Cardiac muscle cell (in vitro differentiated cells and primary cell): Measurements from ENCODE around the gene GATAD2B. TPM values are rescaled to one million over a fixed set of nuclear protein-coding genes. Genes with fewer than 3 reads are reported as not detected.

Experiments
- DNase-seq, 2 donors: peaks; one replicate each; pipeline versions ENCODE4 v3.0.0 to v3.0.0-alpha.2; 2010 to 2017; ENCODE audit warnings: low read depth in 1 of 2, low spot score in 1 of 2
- H3K27ac ChIP-seq: fragments of 200-600 bp; sonication (generic); 2 replicates; pipeline ENCODE4 v1.5.1; 2016
- H3K27me3 ChIP-seq: fragments of 200-600 bp; sonication (generic); 2 replicates; pipeline ENCODE4 v1.6.0; 2016; ENCODE audit warnings: control low read depth
- H3K36me3 ChIP-seq: fragments of 200-600 bp; sonication (generic); 2 replicates; pipeline ENCODE4 v1.5.1; 2016; ENCODE audit warnings: control low read depth
- H3K4me1 ChIP-seq: fragments of 200-600 bp; sonication (generic); 2 replicates; pipeline ENCODE4 v1.8.1; 2017; ENCODE audit warnings: low read depth, mild to moderate bottlenecking, mixed run types
- H3K4me3 ChIP-seq: fragments of 200-600 bp; sonication (generic); 2 replicates; pipeline ENCODE4 v1.5.1; 2016; ENCODE audit warnings: mild to moderate bottlenecking
- H3K9me3 ChIP-seq: fragments of 200-600 bp; sonication (generic); 2 replicates; pipeline ENCODE4 v1.5.1; 2017; ENCODE audit warnings: low read depth, mild to moderate bottlenecking, control low read depth
- polyA plus RNA-seq: library from polyadenylated mRNA; unstranded; fragments of >200 nt; fragmentation: Nextera tagmentation; extraction: Ambion mirVana; gene quantifications from 2 replicates; pipeline ENCODE4 v1.2.1, GENCODE V29; 2016
- total RNA-seq: library from RNA; depleted of rRNA; stranded (reverse); fragments of >200 nt; gene quantifications from 2 replicates; pipeline ENCODE4 v1.2.3, GENCODE V29; 2016
- TF ChIP-seq, protein P1 (sequence below): IDR thresholded peaks from 2 replicates; pipeline ENCODE4 v1.5.1; 2012; ENCODE audit warnings: low read depth, mild to moderate bottlenecking, low read length

Gene GATAD2B
- total and polyA plus RNA-seq, 2 experiments from 2014 or later: 8.1 to 19.6 TPM

DNA sequence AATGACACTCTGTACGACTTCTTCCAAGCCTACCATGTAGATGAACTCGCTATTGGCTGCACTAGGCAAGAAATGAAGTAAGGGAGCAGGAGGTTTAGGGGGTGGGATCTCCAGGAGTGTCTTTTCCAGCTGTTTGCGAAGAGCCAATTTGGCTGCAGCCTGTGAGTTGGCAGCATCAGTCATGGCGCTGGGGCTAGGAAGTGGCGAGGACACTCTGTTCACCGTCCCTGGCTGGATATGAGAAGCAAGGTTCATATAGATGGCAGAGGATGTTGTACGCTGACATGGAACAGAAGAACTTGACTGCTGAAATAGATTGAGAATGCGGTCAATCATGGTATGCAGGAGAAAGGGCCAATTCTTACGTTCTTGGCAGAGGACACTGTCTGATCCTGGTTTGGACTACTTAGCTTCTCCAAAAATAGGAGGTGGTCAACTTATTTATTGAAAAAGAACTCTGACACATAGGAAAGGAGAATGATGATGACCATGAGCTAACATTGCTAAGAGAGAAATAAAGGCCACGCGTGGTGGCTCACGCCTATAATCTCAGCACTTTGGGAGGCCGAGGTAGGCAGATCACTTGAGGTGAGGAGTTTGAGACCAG, 106.4 kb downstream of the GATAD2B start:
- Histone ChIP-seq H3K27ac (no peak overlapping the region), H3K27me3 (no peaks in the 10 kb centered on the region), H3K36me3 (peaks cover 55% of the 10 kb centered on the region), H3K4me3 (no peak overlapping the region), H3K4me1 (peaks cover 4% of the 10 kb centered on the region), H3K9me3 (no peaks in the 10 kb centered on the region)
- peak in 1 of 2 donors; percentile 14 for DNase-seq
- TF ChIP-seq, protein P1, sequence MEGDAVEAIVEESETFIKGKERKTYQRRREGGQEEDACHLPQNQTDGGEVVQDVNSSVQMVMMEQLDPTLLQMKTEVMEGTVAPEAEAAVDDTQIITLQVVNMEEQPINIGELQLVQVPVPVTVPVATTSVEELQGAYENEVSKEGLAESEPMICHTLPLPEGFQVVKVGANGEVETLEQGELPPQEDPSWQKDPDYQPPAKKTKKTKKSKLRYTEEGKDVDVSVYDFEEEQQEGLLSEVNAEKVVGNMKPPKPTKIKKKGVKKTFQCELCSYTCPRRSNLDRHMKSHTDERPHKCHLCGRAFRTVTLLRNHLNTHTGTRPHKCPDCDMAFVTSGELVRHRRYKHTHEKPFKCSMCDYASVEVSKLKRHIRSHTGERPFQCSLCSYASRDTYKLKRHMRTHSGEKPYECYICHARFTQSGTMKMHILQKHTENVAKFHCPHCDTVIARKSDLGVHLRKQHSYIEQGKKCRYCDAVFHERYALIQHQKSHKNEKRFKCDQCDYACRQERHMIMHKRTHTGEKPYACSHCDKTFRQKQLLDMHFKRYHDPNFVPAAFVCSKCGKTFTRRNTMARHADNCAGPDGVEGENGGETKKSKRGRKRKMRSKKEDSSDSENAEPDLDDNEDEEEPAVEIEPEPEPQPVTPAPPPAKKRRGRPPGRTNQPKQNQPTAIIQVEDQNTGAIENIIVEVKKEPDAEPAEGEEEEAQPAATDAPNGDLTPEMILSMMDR: no peak

DNA sequence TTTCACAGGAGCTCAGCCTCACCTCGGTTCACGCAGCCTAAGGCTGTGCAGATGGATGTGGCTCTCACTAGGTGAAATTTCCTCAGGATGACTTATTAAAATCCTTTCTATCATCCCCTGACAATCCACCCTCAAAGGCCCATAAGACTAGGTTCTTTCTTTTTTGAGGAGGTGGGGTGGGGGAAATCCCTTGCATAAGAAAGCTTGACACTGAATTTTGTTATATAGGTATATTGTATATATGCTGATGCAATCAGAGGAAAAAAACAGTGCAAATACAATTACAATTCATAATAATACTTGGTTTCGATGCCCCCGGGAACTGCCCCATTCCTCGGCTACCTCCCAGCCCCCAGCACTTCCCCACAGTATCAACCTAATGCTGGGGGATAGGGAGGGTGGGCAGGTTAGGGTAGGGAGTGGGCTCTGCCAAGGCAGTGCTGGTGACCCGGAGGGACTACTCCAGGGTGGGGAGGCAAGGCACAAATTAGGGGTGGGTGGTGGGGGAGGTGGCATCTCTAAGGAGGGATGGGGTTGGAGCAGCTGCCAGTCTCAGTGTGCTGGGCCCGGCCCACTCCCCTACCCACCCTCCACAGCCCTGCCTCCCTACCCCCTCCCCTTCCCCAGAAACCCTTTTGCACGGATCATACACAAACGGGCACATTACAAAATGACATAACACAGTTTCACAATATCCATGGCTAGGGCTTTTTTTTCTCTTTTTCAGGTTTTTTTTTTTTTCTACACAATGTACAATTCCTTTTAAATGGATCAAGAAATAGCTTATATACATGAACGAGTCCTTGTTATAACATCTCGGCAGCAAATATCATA, 116.7 kb downstream of the GATAD2B start:
- no peaks in the 10 kb centered on the region for H3K27me3 ChIP-seq
- peaks cover 27% of the 10 kb centered on the region for H3K36me3 ChIP-seq
- H3K27ac ChIP-seq: peak overlapping the region; percentile 55
- no peak overlapping the region for H3K4me3 ChIP-seq
- TF ChIP-seq, protein P1: no peak
- peak in 1 of 2 donors; percentile 18 for DNase-seq
- peaks cover 23% of the 10 kb centered on the region for H3K4me1 ChIP-seq
- no peaks in the 10 kb centered on the region for H3K9me3 ChIP-seq

DNA sequence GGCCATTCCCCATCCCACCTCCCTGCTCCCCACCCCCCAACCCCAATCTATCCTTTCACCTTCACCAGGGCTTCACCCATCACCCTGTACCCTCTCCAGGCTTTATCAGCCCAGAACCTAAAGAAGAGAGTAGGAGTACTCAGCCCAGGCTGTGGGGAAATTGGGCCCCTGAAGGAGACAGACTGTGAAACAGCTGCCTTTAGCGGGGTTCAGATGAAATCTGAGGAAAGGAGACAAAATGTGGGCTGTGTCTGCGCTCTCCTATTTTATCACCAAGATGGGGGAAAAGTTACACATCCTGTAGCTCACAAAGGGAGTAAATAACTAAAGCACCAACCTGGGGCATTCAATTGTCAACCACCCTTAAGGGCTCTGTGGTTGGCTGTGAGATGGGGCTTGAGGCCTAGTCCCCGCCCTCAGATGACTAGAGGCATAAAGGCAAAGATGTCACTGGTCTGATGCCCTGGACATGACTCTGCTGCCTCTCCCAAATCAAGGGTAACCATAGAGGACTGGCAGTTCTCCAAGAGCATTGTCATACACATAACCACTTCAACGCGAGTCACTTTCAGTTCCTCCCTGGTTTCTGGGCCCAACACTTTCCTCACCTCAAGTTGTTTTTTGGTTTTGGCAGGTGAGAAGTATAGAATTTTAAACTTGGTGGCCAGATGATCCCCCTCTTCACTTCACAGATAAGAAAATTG, 117.6 kb downstream of the GATAD2B start:
- H3K27me3 ChIP-seq: no peaks in the 10 kb centered on the region
- no peaks in the 10 kb centered on the region for H3K9me3 ChIP-seq
- TF ChIP-seq, protein P1: no peak
- peaks cover 23% of the 10 kb centered on the region for H3K4me1 ChIP-seq
- H3K4me3 ChIP-seq: no peak overlapping the region
- DNase-seq: peak; percentile 17 to 75
- H3K27ac ChIP-seq: peak overlapping the region; percentile 55
- peaks cover 18% of the 10 kb centered on the region for H3K36me3 ChIP-seq

DNA sequence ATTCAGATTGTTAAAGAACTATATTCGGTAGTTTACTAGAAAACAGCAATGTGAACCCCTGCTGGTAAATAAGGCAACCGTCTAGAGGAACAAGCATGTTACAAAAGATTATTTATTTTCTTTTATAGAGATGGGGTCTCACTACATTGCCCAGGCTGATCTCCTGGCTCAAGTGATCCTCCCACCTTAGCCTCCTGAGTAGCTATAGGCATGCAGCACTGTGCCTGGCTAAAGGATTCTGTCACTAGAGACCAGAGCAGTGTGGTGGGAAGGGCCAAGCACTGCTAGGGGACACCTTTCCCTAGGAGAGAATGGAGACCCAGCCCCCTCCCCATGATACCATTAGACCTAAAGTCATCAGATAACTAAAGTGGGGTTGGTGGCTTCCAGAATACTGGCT, 118.7 kb downstream of the GATAD2B start:
- TF ChIP-seq, protein P1: no peak
- H3K4me1 ChIP-seq: peaks cover 23% of the 10 kb centered on the region
- no peaks in the 10 kb centered on the region for H3K9me3 ChIP-seq
- peak overlapping the region; percentile 55 for H3K27ac ChIP-seq
- DNase-seq: peak in 1 of 2 donors; percentile 21
- peaks cover 10% of the 10 kb centered on the region for H3K36me3 ChIP-seq
- H3K27me3 ChIP-seq: no peaks in the 10 kb centered on the region
- H3K4me3 ChIP-seq: no peak overlapping the region

DNA sequence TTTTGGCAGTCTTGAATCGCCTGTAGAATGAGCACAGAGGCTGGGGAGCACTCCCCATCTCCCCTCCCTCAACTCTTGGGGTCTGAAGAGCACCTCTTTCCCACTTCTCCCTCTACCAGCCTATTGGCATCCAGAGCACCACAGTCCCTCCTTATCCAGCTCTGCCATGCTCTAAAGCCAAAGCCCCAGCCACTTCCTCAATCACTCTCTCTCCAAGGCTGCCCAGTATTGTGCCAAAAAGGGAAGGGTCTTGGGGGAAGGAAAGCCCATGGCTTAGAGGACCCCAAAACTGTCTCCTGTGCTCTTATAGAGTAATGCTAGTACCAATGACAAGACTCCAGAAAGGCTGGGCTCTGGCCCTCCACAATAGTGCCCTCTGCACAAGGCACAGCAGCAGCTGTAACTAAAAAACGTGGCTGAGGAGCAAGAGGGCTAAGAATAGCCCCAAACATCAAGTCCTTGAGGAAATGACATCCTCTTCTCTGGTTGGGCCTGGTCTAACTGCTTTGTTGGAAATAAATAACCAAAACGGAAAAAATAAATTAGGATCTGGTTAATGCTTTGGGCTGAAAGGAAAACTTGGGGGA, 119.2 kb downstream of the GATAD2B start:
- peaks cover 23% of the 10 kb centered on the region for H3K4me1 ChIP-seq
- no peak for DNase-seq
- peak overlapping the region; percentile 51 for H3K27ac ChIP-seq
- no peak overlapping the region for H3K4me3 ChIP-seq
- no peaks in the 10 kb centered on the region for H3K27me3 ChIP-seq
- TF ChIP-seq, protein P1: no peak
- H3K36me3 ChIP-seq: peaks cover 6% of the 10 kb centered on the region
- H3K9me3 ChIP-seq: no peaks in the 10 kb centered on the region
